Activated T-helper 1 cell treated with anti-CD3 and anti-CD28 coated beads, Interleukin-2, amount 50 U/mL, for 16 hours (primary cell): ENCODE results near the gene VTI1A.
"Not testable (repeated sequence)": the region's sequence is repeated elsewhere in the genome, so short reads cannot be mapped to it uniquely, and the experiment has no call there.

Experiments
- DNase-seq, 2 donors: peaks; one replicate each; pipeline ENCODE4 v3.0.0-alpha.2; 2020; ENCODE audit warnings: low read depth in 1 of 2, low spot score in 1 of 2

VTI1A gene

DNA sequence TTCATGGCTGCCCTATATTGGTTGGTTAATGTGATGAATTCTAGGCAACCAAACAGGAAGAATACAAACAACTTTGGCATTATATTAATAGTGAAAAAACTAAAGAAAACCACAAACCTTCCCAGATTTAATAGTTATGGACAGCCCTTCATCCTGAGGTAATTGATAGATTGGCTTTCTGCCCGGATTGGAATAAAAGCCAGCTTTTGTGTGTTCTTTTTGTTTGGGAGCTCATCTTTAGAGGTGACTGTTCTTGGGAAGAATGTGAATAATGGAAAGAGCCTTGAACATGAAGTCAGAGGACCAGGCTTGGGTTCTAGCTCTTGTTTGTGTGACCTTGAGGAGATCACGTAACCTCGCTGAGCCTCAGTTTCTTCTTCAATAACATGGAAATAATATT lies 92.3 kb downstream of the VTI1A start:
- DNase-seq = no peak

GRCh38 chr10:112542823-112543222 lies 95.8 kb downstream of the VTI1A start:
- DNase-seq = not testable (repeated sequence)

GRCh38 chr10:112546474-112546873 lies 99.5 kb downstream of the VTI1A start:
- DNase-seq = no peak

GRCh38 chr10:112548535-112549276 lies 101.7 kb downstream of the VTI1A start:
- DNase-seq = no peak

DNA sequence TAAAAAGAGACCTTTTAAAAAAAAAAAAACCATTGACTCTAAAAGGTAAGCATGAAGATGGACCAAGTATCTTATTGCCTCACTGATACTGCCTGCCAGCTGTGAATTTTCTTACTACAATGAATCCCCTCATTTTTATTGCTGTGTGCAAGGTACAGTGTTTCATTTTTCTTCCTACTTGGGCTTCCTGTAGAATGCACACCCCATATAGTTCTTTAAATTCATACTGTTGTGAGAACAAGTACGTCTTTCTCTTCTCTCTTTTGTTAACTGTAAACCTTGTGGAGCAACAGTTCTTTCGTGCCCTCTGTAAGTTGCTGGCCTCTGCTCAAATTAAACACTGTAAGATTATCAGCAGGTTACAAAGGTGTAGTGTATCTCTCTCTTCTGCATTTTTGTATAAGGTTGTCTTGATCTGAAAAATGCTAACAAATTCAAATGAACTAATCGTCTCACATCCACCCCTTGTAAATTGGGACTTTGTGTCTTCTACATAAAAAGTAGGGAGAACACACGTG lies 105.6 kb downstream of the VTI1A start:
- DNase-seq = no peak

DNA sequence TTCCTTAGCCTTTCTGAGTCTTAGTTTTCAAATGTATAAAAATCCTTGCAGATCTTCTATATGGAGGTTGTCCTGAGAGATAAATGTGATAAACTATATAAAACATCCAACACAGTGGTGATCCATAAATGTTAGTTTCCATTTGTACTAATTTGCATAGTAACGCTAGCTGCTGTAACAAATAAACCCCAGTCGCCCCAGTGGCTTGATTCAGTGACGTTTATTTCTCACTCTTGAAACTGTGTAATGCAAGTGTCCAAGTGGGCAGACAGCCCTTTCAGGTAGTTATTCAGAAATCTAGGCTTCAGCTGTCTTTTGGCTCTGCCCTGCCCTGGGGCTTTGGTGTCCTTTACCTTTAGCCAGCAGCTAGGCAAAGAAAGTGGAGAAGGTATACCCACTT lies 106.3 kb downstream of the VTI1A start:
- DNase-seq = no peak

GRCh38 chr10:112554263-112554662 lies 107.2 kb downstream of the VTI1A start:
- no peak for DNase-seq

- DNase-seq = no peak
Observed at GRCh38 chr10:112557197-112557596, 110.2 kb downstream of the VTI1A start.

DNA sequence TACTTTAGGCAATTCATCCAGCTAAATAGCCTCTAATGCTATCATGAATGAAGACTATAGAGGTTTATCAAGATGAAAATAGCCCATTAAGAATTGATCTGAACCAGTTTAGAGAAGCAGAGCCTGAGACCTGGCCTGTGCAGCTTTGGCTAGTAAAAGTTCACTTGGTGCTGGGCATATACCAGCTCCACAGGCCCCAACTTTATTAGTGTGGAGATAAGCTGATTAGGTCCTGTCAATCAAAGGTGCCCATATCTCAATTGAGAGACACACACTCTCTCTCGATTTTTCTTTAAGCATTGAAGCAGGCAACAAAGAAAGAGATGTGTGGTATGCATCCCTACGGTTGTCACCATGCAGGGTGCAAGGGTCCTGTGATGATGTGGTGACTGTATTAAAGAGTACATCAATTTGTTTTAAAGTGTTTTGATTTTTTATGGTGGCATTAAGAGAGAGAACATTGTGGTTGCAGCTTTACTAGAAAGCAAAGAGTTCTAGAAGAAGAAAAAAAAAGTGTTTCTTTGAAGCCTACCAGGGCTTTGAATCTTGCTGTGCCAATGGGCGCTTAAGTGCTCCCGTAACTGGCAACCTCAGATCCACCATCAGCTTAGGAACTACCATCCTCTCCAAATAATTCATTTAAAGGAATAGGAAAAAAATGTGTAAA lies 111.6 kb downstream of the VTI1A start:
- no peak for DNase-seq

- no peak for DNase-seq
Observed at GRCh38 chr10:112559349-112559748, 112.3 kb downstream of the VTI1A start.

- no peak for DNase-seq
Observed at GRCh38 chr10:112562122-112562521, 115.1 kb downstream of the VTI1A start.

- DNase-seq = no peak
Observed at GRCh38 chr10:112562809-112563663, 116.0 kb downstream of the VTI1A start.

- DNase-seq = no peak
Observed at GRCh38 chr10:112564337-112564736, 117.3 kb downstream of the VTI1A start.

DNA sequence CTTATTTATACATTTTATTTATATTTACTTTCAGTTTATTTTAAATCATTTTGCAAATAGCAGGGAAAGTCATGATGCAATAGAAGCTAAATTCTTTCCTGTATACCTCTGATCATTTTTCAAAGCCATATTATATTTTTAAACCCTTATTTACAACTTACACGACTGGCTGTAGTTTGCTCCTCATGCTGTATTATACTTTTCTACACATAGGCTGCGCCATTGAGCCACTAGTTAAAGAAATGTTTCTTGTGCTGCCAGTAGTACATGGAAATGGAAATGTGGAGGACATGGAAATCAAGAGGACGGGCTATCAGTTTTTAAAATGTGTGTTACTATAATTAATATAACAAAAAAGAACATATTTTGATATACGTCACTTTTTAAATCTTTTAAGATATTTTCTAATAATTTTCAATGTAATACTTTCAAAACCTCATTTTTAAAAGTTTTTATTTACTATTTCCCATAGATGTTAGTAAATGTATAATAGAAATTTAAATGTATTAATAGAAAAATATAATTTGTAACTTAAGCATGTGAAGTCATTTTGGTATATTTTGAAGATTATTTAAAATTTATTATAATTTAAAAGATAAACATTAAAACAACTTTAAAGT lies 118.5 kb downstream of the VTI1A start:
- no peak for DNase-seq

DNA sequence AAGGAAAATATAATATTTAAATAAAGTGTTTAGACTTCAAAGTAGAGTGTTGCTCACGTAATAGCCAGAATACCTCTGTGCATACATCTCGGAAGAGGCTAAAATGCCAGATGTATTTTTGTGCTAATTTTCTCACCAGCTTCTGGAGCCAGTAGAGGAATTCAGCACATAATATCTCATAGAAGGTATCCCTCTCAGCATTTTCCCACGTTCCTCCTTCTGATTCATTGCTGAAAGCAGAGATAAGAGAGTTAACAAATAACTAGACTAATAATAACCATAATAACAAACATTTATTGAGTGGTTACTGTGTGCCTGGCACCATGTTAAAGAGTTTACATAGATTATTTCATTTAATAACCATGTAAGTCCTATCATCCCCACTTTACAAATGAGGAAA lies 123.6 kb downstream of the VTI1A start:
- no peak for DNase-seq

DNA sequence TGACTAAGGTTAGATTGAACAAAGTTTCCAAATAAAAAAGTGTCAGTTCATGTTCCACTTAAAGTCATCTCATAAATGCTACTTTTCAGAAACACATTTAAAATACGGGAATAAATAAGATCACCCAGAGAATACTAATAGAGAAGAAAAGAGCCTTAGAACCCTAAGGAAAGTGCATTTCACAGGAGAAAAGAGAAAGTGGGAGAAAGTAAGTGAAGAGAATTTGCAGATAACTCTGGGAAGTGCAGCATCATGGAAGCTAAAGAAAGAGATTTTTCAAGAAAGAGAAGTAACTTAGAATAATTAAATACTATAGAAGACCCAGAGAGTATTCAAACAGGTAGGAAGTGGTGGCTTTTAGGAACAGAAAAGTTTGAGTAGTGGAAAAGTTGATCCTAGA lies 132.6 kb downstream of the VTI1A start:
- no peak for DNase-seq

- DNase-seq = no peak
Observed at GRCh38 chr10:112580267-112580666, 133.3 kb downstream of the VTI1A start.

DNA sequence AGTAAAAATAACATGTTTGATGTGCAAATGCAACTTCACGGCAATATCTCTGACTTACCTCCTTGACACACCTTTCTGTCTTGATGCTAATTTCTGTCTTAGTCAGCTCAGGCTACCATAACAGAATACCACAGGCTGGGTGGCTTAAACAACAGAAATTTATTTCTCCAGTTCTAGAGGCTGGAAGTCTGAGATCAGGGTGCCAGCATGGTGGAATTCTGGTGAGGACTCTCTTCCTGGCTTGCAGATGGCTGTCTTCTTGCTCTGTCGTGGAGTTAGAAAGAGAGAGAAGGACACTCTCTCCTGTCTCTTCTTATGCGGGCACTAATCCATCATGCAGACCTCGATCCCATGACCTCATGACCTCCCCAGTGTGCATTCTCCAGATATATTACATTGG lies 134.9 kb downstream of the VTI1A start:
- DNase-seq = no peak

DNA sequence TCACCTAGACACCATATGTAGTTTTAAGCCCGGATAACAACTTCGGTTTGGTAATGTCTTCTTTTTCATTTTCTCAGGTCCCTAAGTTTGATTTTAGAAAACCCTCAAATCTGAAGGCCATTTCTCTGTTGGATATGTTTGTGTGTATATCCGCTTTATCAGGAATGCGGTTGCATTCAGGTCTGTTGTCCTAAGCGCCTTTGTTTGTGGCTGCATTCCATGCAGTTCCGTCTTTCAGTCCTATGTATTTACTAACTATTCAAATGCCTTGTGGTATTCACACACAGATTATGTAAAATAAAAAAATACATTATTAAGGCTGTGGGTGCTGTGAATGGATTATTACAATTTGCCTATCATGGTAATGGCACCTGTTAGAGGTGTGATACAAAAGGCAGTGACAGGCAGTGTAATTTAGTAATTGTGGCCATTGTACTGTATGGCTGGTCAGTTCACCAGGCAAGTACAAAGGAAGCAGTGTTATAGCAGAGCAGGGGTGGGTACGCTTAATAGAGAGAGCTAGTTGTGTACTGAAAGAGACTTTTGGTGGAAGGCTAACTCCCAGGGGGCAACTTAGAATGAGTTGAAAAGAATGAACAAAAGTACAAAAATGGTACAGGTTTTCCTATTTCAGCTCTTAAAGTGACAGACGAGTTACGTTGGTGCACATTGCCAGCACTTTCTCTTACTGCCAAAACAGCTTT lies 136.4 kb downstream of the VTI1A start:
- DNase-seq = no peak

DNA sequence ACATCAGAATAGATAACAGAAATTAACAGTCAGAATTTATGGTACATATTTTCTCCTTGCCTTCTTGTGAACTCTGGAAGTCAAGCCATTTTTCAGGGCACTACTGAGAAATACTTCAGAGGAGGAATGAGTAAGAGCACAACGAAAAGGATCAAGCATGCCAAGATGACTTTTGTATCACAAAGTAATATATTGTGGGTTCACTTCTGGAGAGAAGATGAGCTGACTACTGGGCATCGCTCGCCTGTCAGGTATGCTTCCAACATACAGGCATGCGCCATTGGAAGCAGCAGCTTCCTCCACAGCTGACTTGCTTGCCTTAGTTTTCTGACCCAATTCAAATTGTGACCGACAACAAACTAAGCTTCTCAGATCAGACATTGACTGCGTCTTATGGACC lies 137.3 kb downstream of the VTI1A start:
- no peak for DNase-seq

DNA sequence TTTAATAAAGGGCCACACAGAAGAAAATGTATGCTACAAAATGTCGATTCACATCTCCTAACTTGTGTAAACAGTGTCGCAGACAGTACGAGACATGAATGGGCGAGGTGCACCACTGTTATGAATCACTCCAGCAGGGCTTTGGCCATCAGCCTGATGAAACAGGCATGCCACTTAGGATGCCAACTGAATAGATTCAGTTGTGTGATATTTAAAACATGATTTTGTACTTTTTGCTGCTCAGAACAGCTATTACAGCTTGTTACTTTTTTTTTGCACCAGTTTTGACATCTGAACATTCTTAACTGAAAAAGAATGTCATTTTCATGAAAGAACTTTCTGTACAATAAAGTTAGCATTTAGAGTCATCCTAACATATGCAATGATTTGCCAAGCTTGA lies 138.1 kb downstream of the VTI1A start:
- DNase-seq = no peak
